SU-DHL-6 (cell line): Measurements from ENCODE around the gene SLC16A3.

ENCODE experiments used
- H2AFZ ChIP-seq: fragments of 200-600 bp; sonication (generic); 2 replicates; pipeline ENCODE4 v1.6.1; 2014; ENCODE audit warnings: low read depth, mild to moderate bottlenecking, moderate library complexity, mixed read lengths, antibody characterized with exemption, low read length; ENCODE audit not compliant: severe bottlenecking
- H3F3A ChIP-seq: fragments of 200-600 bp; shearing (Covaris generic); 2 replicates; pipeline ENCODE4 v1.6.0; 2016; ENCODE audit warnings: antibody characterized with exemption, mild to moderate bottlenecking; ENCODE audit not compliant: insufficient read depth
- H3K27ac ChIP-seq: fragments of 200-600 bp; sonication (generic); 2 replicates; pipeline ENCODE4 v1.5.1; 2016; ENCODE audit warnings: low read depth, mild to moderate bottlenecking, low read length, moderate library complexity, mixed read lengths
- H3K27me3 ChIP-seq: fragments of 200-600 bp; sonication (generic), shearing (Covaris generic); 2 replicates; pipeline ENCODE4 v1.6.0; 2014; ENCODE audit warnings: mild to moderate bottlenecking, low read length
- H3K36me3 ChIP-seq: fragments of 200-600 bp; sonication (generic); 2 replicates; pipeline ENCODE4 v1.6.1; 2014; ENCODE audit warnings: mild to moderate bottlenecking, low read length, mixed read lengths
- H3K4me2 ChIP-seq: fragments of 300-600, 200-600 bp; shearing (Covaris generic), sonication (generic); 2 replicates; pipeline ENCODE4 v1.6.0; 2014; ENCODE audit warnings: low read length, low read depth, mild to moderate bottlenecking; ENCODE audit not compliant: poor library complexity, severe bottlenecking
- H3K4me3 ChIP-seq: fragments of 200-600 bp; sonication (generic); 2 replicates; pipeline ENCODE4 v1.5.1; 2014; ENCODE audit warnings: antibody characterized with exemption, low read length, mild to moderate bottlenecking, mixed read lengths; ENCODE audit not compliant: insufficient read depth, poor library complexity, severe bottlenecking
- H3K79me2 ChIP-seq: fragments of 200-600 bp; sonication (generic); 2 replicates; pipeline ENCODE4 v1.6.1; 2014; ENCODE audit warnings: mild to moderate bottlenecking, low read length, moderate library complexity; ENCODE audit not compliant: insufficient read depth
- H3K9ac ChIP-seq: fragments of 200-600 bp; sonication (generic); 2 replicates; pipeline ENCODE4 v1.7.0; 2014; ENCODE audit warnings: mild to moderate bottlenecking, low read length
- H3K9me2 ChIP-seq: fragments of 200-600 bp; sonication (generic); replicated peaks from 2 replicates; pipeline ENCODE4 v1.6.1; 2014; ENCODE audit warnings: low read length; ENCODE audit not compliant: insufficient read depth
- H3K9me3 ChIP-seq: fragments of 200-600 bp; sonication (generic); 2 replicates; pipeline ENCODE4 v1.6.1; 2014; ENCODE audit warnings: low read length, mixed read lengths; ENCODE audit not compliant: insufficient read depth
- H4K20me1 ChIP-seq: fragments of 200-600 bp; sonication (generic); 2 replicates; pipeline ENCODE4 v1.6.1; 2014; ENCODE audit warnings: low read depth, mild to moderate bottlenecking, antibody characterized with exemption, low read length, moderate library complexity, mixed read lengths
- CTCF ChIP-seq: fragments of 200-600 bp; sonication (generic); IDR thresholded peaks from one replicate; pipeline ENCODE4 v1.5.1; 2017; ENCODE audit warnings: antibody characterized with exemption, mild to moderate bottlenecking, low read length, moderate library complexity; ENCODE audit not compliant: insufficient read depth, poor library complexity, severe bottlenecking
- EZH2phosphoT487 ChIP-seq: fragments of 200-600 bp; sonication (generic), shearing (Covaris generic); conservative IDR thresholded peaks from 2 replicates; pipeline ENCODE4 v1.6.1; 2018; ENCODE audit warnings: mild to moderate bottlenecking, antibody characterized with exemption, low read length, moderate library complexity, mixed read lengths

Gene SLC16A3

DNA sequence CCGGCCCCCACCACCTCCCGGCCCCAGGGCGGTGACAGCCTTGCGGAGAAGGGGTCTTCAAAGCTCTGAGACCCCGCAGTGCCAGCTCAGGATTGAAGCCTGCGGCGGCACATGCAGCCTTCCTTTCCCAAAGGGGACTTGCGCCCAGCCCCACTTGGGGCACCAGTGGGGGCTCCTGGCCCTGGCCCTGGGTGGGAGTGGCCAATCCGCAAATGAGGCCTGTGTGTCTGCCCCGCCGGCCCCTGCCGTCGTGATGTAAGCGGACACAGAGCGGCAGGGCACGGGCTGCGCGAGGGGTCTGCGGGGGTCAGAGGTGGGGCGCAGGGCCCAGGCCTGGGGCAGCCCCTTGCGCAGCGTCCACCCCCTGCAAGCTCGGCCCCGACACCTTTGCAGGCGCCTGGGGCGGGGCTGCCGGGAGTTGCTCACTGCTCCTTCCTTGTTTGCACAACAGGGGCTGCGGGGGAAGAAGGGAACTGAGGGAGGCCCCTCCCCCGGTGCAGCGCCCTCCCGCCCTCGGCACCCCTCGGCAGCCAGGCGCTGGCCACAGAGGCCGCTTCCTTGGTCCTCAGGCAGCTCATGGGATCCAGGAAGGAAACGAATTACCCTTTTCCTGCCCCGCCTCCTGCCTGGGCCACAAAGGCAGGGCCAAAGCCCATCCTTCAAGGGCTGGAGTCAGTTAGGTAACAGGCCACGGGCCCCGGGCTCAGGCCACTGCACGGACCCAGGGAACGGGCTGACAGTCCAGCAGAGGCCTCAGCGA, 2.9 kb downstream of the SLC16A3 start:
- no peaks in the 10 kb centered on the region for H3K79me2 ChIP-seq
- no peak overlapping the region for H3K27ac ChIP-seq
- no peak overlapping the region for H3K9ac ChIP-seq
- H3F3A ChIP-seq: no peaks in the 10 kb centered on the region
- no peak overlapping the region for H2AFZ ChIP-seq
- no peaks in the 10 kb centered on the region for H3K36me3 ChIP-seq
- TF ChIP-seq EZH2phosphoT487 (no peak), CTCF (no peak)
- H3K9me2 ChIP-seq: no peaks in the 10 kb centered on the region
- H3K4me3 ChIP-seq: no peak overlapping the region
- no peaks in the 10 kb centered on the region for H3K27me3 ChIP-seq
- H4K20me1 ChIP-seq: no peaks in the 10 kb centered on the region
- H3K4me2 ChIP-seq: peak overlapping the region; percentile 13
- H3K9me3 ChIP-seq: no peaks in the 10 kb centered on the region

GRCh38 chr17:82232322-82232820, 3.5 kb downstream of the SLC16A3 start:
- no peak for TF ChIP-seq EZH2phosphoT487
- no peak for TF ChIP-seq CTCF
- Histone ChIP-seq H3K27me3 (no peaks in the 10 kb centered on the region), H3K27ac (no peak overlapping the region), H3K36me3 (no peaks in the 10 kb centered on the region), H3K4me2 (no peak overlapping the region), H3F3A (no peaks in the 10 kb centered on the region), H3K9ac (no peak overlapping the region), H4K20me1 (no peaks in the 10 kb centered on the region), H3K79me2 (no peaks in the 10 kb centered on the region), H3K4me3 (no peak overlapping the region), H3K9me2 (no peaks in the 10 kb centered on the region), H3K9me3 (no peaks in the 10 kb centered on the region), H2AFZ (no peak overlapping the region)

DNA sequence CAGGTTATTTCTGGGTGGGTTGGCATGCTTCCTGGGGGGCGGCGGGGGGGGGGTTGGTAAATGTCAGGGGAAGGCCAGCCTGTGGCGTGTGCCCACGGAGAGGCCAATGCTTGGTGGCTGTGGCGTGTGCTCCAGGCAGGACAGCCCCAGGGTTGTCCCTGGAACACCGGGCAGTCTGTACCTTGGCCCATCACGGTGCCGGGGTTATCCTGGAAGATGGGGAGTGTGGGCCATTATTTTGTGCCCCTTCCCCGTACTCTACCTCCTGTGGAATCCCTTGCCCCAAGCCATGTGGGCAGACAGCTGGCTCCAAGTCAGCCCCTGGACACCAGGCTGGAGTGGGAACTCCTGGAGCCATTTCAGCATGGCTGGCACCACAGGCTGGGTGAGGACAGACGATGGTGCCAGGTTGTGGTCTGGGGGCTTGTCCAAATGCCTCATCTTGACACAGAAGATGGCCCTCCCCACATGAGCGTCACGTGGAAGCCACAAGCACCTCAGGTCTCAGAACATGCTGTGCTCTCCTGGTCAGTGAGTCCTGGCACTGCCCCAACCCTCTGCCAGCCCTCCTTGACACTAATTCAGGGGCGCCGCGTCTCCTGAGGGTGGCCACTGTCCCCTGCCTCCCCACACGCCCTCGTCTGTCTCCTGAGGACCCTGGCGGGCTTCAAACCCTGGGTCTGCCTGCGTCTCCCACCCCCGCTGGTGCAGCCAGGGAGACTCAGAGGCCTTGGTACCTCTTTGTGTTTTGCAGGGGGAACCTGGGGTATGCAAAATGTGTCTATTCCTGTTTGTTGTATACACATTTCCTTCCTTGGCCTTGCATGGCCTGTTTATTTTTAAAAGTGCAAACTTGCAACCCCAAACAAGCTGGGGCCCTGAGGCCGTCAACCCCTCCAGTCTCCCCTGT, 4.3 kb downstream of the SLC16A3 start:
- H3K27me3 ChIP-seq: no peaks in the 10 kb centered on the region
- H3K79me2 ChIP-seq: no peaks in the 10 kb centered on the region
- H3K27ac ChIP-seq: no peak overlapping the region
- H3K36me3 ChIP-seq: no peaks in the 10 kb centered on the region
- H3K9ac ChIP-seq: no peak overlapping the region
- no peaks in the 10 kb centered on the region for H3F3A ChIP-seq
- H2AFZ ChIP-seq: no peak overlapping the region
- no peaks in the 10 kb centered on the region for H3K9me2 ChIP-seq
- H3K4me2 ChIP-seq: no peak overlapping the region
- H4K20me1 ChIP-seq: no peaks in the 10 kb centered on the region
- no peak overlapping the region for H3K4me3 ChIP-seq
- no peaks in the 10 kb centered on the region for H3K9me3 ChIP-seq
- no peak for TF ChIP-seq CTCF
- no peak for TF ChIP-seq EZH2phosphoT487
